Right cardiac atrium (tissue), 5 donors: Measurements from ENCODE around the gene SLC12A3. TPM values are rescaled to one million over a fixed set of nuclear protein-coding genes. Genes with fewer than 3 reads are reported as not detected.

Experiments used
- microRNA-seq, 2 donors: library from miRNA; unstranded; fragments of <30 nt; microRNA quantifications; one replicate each; pipeline ENCODE4 v1.2.0, GENCODE V29; 2020 to 2021
- polyA plus RNA-seq: library from polyadenylated mRNA; stranded (reverse); fragments of 200-250 nt; gene quantifications from one replicate; pipeline ENCODE4 v1.2.3, GENCODE V29; 2013
- total RNA-seq, 4 donors: library from RNA; stranded (reverse); fragmentation: NEBNext Ultra II Directional; extraction: Animal tissue kit (Norgen Biotek cat#: 25700); gene quantifications; one replicate each; pipeline ENCODE4 v1.2.1, GENCODE V29; 2021
- donor health status: healthy with polysubstance abuse.
- donor health status: DM: no; HTN: yes; CAD: no.
- donor health status: DM: no; HTN: no; CAD: no.
- donor health status: DM: no; HTN: yes; CAD: no; lungs with severe emphysema.
- donor health status: DM: yes; HTN: yes; CAD: no.

SLC12A3 gene
- total and polyA plus RNA-seq, 5 donors = not detected

Small RNA genes within 50 kb of the gene (microRNA-seq; reads per million reads assigned to microRNA genes)
- gene MIR138-2 = 2.7 to 5.0 reads per million in 2 donors
- gene MIR6863 = 0 reads per million in 2 donors

Other genes starting within 250 kb of the SLC12A3 start
- 10 to 100 TPM; 58.7 to 88.4 (median 68.4) TPM for gene MT1E, start 239.4 kb upstream of the SLC12A3 start, total RNA-seq
- 129 TPM for gene MT1E, start 239.4 kb upstream of the SLC12A3 start, polyA plus RNA-seq
- 10 to 100 TPM in 1 of 4 donors, 1 to 10 TPM in 3; 3.0 to 26.7 (median 6.6) TPM for gene MT1M, start 232.5 kb upstream of the SLC12A3 start, total RNA-seq
- gene MT1M, start 232.5 kb upstream of the SLC12A3 start, polyA plus RNA-seq = 18.0 TPM
- 10 to 100 TPM in 1 of 4 donors, 1 to 10 TPM in 3; 1.6 to 27.5 (median 6.0) TPM for gene MT1A, start 226.5 kb upstream of the SLC12A3 start, total RNA-seq
- gene MT1A, start 226.5 kb upstream of the SLC12A3 start, polyA plus RNA-seq = 73.4 TPM
- gene MT1B, start 213.3 kb upstream of the SLC12A3 start, total RNA-seq = not detected
- gene MT1B, start 213.3 kb upstream of the SLC12A3 start, polyA plus RNA-seq = not detected
- gene MT1F, start 207.2 kb upstream of the SLC12A3 start, total RNA-seq = 1 to 10 TPM; 1.3 to 3.9 (median 2.7) TPM
- 3.7 TPM for gene MT1F, start 207.2 kb upstream of the SLC12A3 start, polyA plus RNA-seq
- gene MT1G, start 197.1 kb upstream of the SLC12A3 start, total RNA-seq = 1 to 10 TPM in 1 of 4 donors, under 1 TPM in 1, not detected in 2; 0.71 to 1.1 TPM
- gene MT1G, start 197.1 kb upstream of the SLC12A3 start, polyA plus RNA-seq = 8.0 TPM
- not detected for gene MT1H, start 195.4 kb upstream of the SLC12A3 start, total RNA-seq
- gene MT1H, start 195.4 kb upstream of the SLC12A3 start, polyA plus RNA-seq = not detected
- 100 to 1,000 TPM in 3 of 4 donors, 10 to 100 TPM in 1; 75.7 to 367 (median 180) TPM for gene MT1X, start 182.7 kb upstream of the SLC12A3 start, total RNA-seq
- 287 TPM for gene MT1X, start 182.7 kb upstream of the SLC12A3 start, polyA plus RNA-seq
- gene NUP93, start 135.1 kb upstream of the SLC12A3 start, total RNA-seq = 10 to 100 TPM; 26.7 to 36.0 (median 30.4) TPM
- gene NUP93, start 135.1 kb upstream of the SLC12A3 start, polyA plus RNA-seq = 18.9 TPM
- 100 to 1,000 TPM in 3 of 4 donors, 10 to 100 TPM in 1; 98.6 to 126 (median 118) TPM for gene HERPUD1, start 66.9 kb downstream of the SLC12A3 start, total RNA-seq
- gene HERPUD1, start 66.9 kb downstream of the SLC12A3 start, polyA plus RNA-seq = 94.6 TPM
- under 1 TPM in 2 of 4 donors, not detected in 2; 0.46 to 0.59 TPM for gene CETP, start 96.7 kb downstream of the SLC12A3 start, total RNA-seq
- 0.34 TPM for gene CETP, start 96.7 kb downstream of the SLC12A3 start, polyA plus RNA-seq
- 10 to 100 TPM in 2 of 4 donors, 1 to 10 TPM in 2; 7.9 to 25.0 (median 13.1) TPM for gene NLRC5, start 124.3 kb downstream of the SLC12A3 start, total RNA-seq
- 8.2 TPM for gene NLRC5, start 124.3 kb downstream of the SLC12A3 start, polyA plus RNA-seq
- gene CPNE2, start 227.4 kb downstream of the SLC12A3 start, total RNA-seq = 10 to 100 TPM; 13.4 to 16.3 (median 13.6) TPM
- 24.7 TPM for gene CPNE2, start 227.4 kb downstream of the SLC12A3 start, polyA plus RNA-seq